PC-3 (cell line): ENCODE measurements around the gene LANCL2. TPM values are rescaled to one million over a fixed set of nuclear protein-coding genes. Genes with fewer than 3 reads are reported as not detected.

ENCODE experiments used
- ATAC-seq: fragments of 200-7000 bp; cut with Tn5 transposase; 2 replicates; pipeline ENCODE4 v1.9.1; 2020; ENCODE audit warnings: mild to moderate bottlenecking, moderate library complexity
- BruUV-seq: library from RNA; stranded (reverse); fragments of 400-500 nt; replicated peaks from 2 replicates; lab custom pipeline; 2021; lab: Mats Ljungman, UMichigan
- CTCF ChIA-PET: fragments of 300-600 bp; sonication (Branson Sonifier 250); formaldehyde crosslinking; loops from one replicate; lab custom pipeline; 2022; ENCODE audit warnings: antibody characterized with exemption; lab: Charles Lee
- POLR2A ChIA-PET: fragments of 300-600 bp; sonication (Branson Sonifier 250); formaldehyde crosslinking; loops from one replicate; lab custom pipeline; 2022; ENCODE audit warnings: antibody characterized with exemption; ENCODE audit not compliant: unreplicated experiment; lab: Charles Lee
- DNase-seq: peaks from one replicate; pipeline ENCODE4 v3.0.0-alpha.2; 2015
- H2AFZ ChIP-seq: fragments of 300-600 bp; sonication (generic); 2 replicates; pipeline ENCODE4 v1.6.0; 2016; ENCODE audit warnings: antibody characterized with exemption, low read length
- H3F3A ChIP-seq: fragments of 300-600 bp; sonication (generic); one replicate; pipeline ENCODE4 v1.6.0; 2017; ENCODE audit warnings: antibody characterized with exemption, low read length, control low read depth, mild to moderate bottlenecking; ENCODE audit not compliant: unreplicated experiment
- H3K27ac ChIP-seq: fragments of 300-600 bp; sonication (generic); 2 replicates; pipeline ENCODE4 v1.5.1; 2016; ENCODE audit warnings: mild to moderate bottlenecking, low read length
- H3K27me3 ChIP-seq: fragments of 300-600 bp; sonication (generic); 2 replicates; pipeline ENCODE4 v1.6.1; 2016; ENCODE audit warnings: low read length, mixed read lengths
- H3K36me3 ChIP-seq: fragments of 300-600 bp; sonication (generic); 2 replicates; pipeline ENCODE4 v1.6.1; 2016; ENCODE audit warnings: low read depth, mixed run types, low read length, mixed read lengths
- H3K4me1 ChIP-seq: fragments of 300-600 bp; sonication (generic); 2 replicates; pipeline ENCODE4 v1.5.1; 2016; ENCODE audit warnings: low read length; ENCODE audit not compliant: insufficient read depth
- H3K4me2 ChIP-seq: fragments of 300-600 bp; sonication (generic); 2 replicates; pipeline ENCODE4 v1.6.0; 2016; ENCODE audit warnings: low read length
- H3K4me3 ChIP-seq: fragments of 300-600 bp; sonication (generic); 2 replicates; pipeline ENCODE4 v1.5.1; 2016; ENCODE audit warnings: mild to moderate bottlenecking, low read length, mixed read lengths
- H3K79me2 ChIP-seq: fragments of 300-600 bp; sonication (generic); 2 replicates; pipeline ENCODE4 v1.6.1; 2017; ENCODE audit warnings: low read length, mixed read lengths
- H3K9ac ChIP-seq: fragments of 300-600 bp; sonication (generic); 2 replicates; pipeline ENCODE4 v1.6.0; 2016; ENCODE audit warnings: mild to moderate bottlenecking, low read length
- H3K9me2 ChIP-seq: fragments of 300-600 bp; sonication (generic); replicated peaks from 2 replicates; pipeline ENCODE4 v1.6.1; 2016; ENCODE audit warnings: mixed run types, low read length, mixed read lengths
- H3K9me3 ChIP-seq: fragments of 300-600 bp; sonication (generic); 2 replicates; pipeline ENCODE4 v1.6.1; 2016; ENCODE audit warnings: low read length, mixed read lengths
- H4K20me1 ChIP-seq: fragments of 300-600 bp; sonication (generic); 2 replicates; pipeline ENCODE4 v1.6.1; 2016; ENCODE audit warnings: low read length, mixed read lengths
- CTCF ChIP-seq: fragments of 300-600 bp; sonication (generic); conservative IDR thresholded peaks from 2 replicates; pipeline ENCODE4 v1.5.1; 2017; ENCODE audit warnings: antibody characterized with exemption, low read depth, mild to moderate bottlenecking, low read length
- EZH2 ChIP-seq: fragments of 300-600 bp; sonication (generic); IDR thresholded peaks from one replicate; pipeline ENCODE4 v1.6.1; 2017; ENCODE audit warnings: antibody characterized with exemption, mild to moderate bottlenecking, low read length; ENCODE audit not compliant: unreplicated experiment
- EZH2phosphoT487 ChIP-seq: fragments of 300-600 bp; sonication (generic); IDR thresholded peaks from 2 replicates; pipeline ENCODE4 v1.6.1; 2018; ENCODE audit warnings: mild to moderate bottlenecking, antibody characterized with exemption, low read length, borderline replicate concordance
- intact Hi-C: fragments of 100-400 bp; cut with micrococcal nuclease; formaldehyde crosslinking; loops from 2 replicates; pipeline ENCODE4 v1.9.0; 2023
- total RNA-seq: library from RNA; depleted of rRNA; stranded (reverse); fragments of >200 nt; gene quantifications from 2 replicates; pipeline ENCODE4 v1.2.3, GENCODE V29; 2014

LANCL2 gene
- total RNA-seq, 1 experiment from 2014 or later = 12.7 TPM

GRCh38 chr7:55476852-55477780, 112.0 kb downstream of the LANCL2 start:
- Histone ChIP-seq H3F3A (no peaks in the 10 kb centered on the region), H3K4me2 (no peak overlapping the region), H3K9me2 (no peaks in the 10 kb centered on the region), H3K9me3 (no peaks in the 10 kb centered on the region), H3K27me3 (no peaks in the 10 kb centered on the region), H3K36me3 (no peaks in the 10 kb centered on the region), H3K27ac (no peak overlapping the region), H3K4me3 (no peak overlapping the region), H3K4me1 (no peaks in the 10 kb centered on the region), H3K9ac (no peak overlapping the region), H2AFZ (no peak overlapping the region), H4K20me1 (no peaks in the 10 kb centered on the region), H3K79me2 (no peaks in the 10 kb centered on the region)
- no TSS peak for BruUV-seq
- ChIA-PET POLR2A (no interaction called here), CTCF (no interaction called here)
- ATAC-seq (no peak), DNase-seq (no peak)
- TF ChIP-seq CTCF (no peak), EZH2 (no peak), EZH2phosphoT487 (no peak)
- intact Hi-C loops = no loop called here

DNA sequence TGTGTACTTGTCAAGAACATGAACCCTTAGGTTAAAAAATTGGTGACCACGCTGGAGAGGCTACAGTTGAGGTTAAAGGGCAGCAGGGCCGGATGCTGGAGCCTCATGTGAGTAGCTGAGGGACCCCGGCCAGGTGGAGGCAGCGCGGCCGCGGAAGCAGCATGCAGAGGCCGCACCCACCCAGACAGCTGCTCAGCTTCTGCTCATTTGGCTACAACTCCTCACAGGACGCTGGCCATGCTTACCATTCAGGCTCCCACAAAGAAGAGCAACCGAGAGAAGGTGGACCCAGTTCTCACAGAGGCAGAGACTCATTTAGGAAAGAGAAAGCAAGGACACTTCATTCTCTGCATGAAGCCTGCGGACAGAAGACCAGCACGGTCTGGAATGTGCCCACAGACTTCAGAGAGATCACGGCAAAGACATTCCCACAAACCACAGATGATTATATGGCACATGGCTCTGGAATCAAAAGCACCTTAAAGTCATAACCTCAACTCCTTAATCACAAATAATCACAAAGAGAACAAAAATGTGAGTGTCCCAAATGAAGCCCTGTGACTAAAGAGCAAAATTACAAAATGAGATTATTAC, 112.7 kb downstream of the LANCL2 start:
- H3K27me3 ChIP-seq = no peaks in the 10 kb centered on the region
- ChIA-PET CTCF (no interaction called here), POLR2A (no interaction called here)
- ATAC-seq = no peak
- H3K4me1 ChIP-seq = no peaks in the 10 kb centered on the region
- H3K9me2 ChIP-seq = no peaks in the 10 kb centered on the region
- H4K20me1 ChIP-seq = no peaks in the 10 kb centered on the region
- H3K79me2 ChIP-seq = no peaks in the 10 kb centered on the region
- BruUV-seq = no TSS peak
- H3K9me3 ChIP-seq = no peaks in the 10 kb centered on the region
- intact Hi-C loops = no loop called here
- DNase-seq = no peak
- H2AFZ ChIP-seq = no peak overlapping the region
- no peak overlapping the region for H3K4me2 ChIP-seq
- no peaks in the 10 kb centered on the region for H3F3A ChIP-seq
- H3K4me3 ChIP-seq = no peak overlapping the region
- H3K36me3 ChIP-seq = no peaks in the 10 kb centered on the region
- no peak overlapping the region for H3K9ac ChIP-seq
- no peak overlapping the region for H3K27ac ChIP-seq
- TF ChIP-seq CTCF (no peak), EZH2 (no peak), EZH2phosphoT487 (no peak)

GRCh38 chr7:55478700-55479099, 113.6 kb downstream of the LANCL2 start:
- no peaks in the 10 kb centered on the region for H3K9me3 ChIP-seq
- H3K27me3 ChIP-seq = no peaks in the 10 kb centered on the region
- H2AFZ ChIP-seq = no peak overlapping the region
- DNase-seq (no peak), ATAC-seq (no peak)
- no peaks in the 10 kb centered on the region for H3K79me2 ChIP-seq
- no peaks in the 10 kb centered on the region for H3K36me3 ChIP-seq
- no peak overlapping the region for H3K27ac ChIP-seq
- no peak overlapping the region for H3K9ac ChIP-seq
- H4K20me1 ChIP-seq = no peaks in the 10 kb centered on the region
- TF ChIP-seq EZH2phosphoT487 = no peak
- TF ChIP-seq EZH2 = no peak
- TF ChIP-seq CTCF = no peak
- ChIA-PET CTCF (no interaction called here), POLR2A (no interaction called here)
- no TSS peak for BruUV-seq
- H3K4me1 ChIP-seq = no peaks in the 10 kb centered on the region
- H3F3A ChIP-seq = no peaks in the 10 kb centered on the region
- intact Hi-C loops = loop anchor here (1.0 kb wide), 1 partner anchor 45 kb away; no protein-coding TSS in a partner anchor
- no peak overlapping the region for H3K4me3 ChIP-seq
- no peak overlapping the region for H3K4me2 ChIP-seq
- no peaks in the 10 kb centered on the region for H3K9me2 ChIP-seq
